Stimulated activated naive CD8-positive, alpha-beta T cell treated with anti-CD3 and anti-CD28 coated beads, Interleukin-15, Interleukin-2, amounts not matched to agents 100 U/mL and 50 U/mL, for 24 hours (primary cell): ENCODE data around the gene BBX.
A peak's percentile ranks its signal among the peaks of the same experiment; 100 is the strongest.

Experiments
- ATAC-seq: fragments of 150-1000 bp; cut with Tn5 transposase; one replicate; pipeline ENCODE4 v1.10.0; 2021
- DNase-seq: peaks from one replicate; pipeline ENCODE4 v3.0.0; 2021

BBX gene

DNA sequence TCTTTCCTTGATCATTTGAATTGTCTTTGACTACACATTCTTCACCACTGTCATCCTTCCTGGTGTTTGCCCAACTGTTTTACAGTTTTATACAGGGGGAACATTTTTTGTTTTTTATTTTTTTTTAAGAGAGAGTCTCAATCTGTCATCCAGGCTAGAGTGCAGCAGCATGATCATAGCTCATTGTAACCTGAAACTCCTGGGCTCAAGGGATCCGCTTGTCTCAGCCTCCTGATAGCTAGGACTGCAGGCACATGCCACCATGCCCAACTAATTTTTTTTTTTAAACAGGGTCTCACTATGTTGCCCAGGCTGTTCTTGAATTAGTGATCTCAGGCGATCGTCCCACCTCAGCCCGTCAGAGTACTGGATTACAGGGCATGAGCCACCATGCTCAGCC is 222.6 kb downstream of the BBX start:
- ATAC-seq, result no peak
- no peak for DNase-seq

DNA sequence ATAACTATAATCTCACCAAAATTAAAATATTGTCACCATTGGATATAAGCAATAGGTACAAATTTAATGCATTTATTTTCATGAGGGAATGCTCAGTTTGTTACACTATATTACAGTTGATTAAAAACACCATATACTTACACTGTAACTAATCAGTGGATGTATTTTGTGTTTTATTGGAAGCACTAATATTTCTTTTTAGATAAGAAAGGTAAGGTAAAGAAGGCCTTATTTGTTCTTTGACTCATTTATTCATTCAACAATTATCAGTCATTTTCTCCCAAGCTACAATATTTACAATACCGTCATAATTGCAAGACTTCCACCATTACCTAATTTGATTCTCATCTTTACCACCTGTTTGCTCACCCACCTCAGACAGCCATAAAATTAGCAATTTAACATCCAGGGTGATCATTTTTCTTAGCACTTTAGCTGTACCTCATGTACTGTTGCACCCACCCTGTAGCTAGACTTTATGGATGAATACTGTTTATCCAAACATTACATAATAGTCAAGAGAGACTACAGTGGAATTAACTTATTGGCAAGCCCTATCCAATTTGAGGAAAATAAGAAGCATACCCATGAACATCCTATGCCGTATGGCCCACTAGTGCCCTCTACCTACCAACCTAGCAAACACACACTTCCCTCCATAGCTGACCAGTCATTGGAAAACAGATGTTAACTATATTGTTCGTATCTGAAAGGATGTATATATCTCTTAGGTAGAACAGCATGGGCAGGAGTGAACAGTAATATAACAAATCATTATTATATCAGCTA is 229.6 kb downstream of the BBX start:
- ATAC-seq, result no peak
- no peak for DNase-seq

DNA sequence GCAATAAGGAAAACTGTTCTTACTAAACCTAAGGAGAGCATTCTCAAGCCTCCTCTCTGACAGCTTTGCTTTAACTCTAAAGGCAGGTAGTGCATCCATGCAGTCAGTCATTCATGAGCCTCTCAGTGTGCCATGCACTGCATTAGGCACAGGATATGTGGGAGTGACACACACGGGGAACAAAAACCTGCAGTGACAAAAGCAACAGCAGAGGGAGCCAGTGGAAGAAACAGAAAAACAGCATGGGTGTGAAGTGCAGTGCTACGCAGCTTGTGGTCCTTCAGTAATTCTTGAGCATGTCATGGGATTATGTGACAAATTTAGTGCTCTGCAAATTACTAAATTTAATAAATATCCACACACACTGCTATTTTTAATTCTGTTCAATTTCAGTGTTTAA is 230.7 kb downstream of the BBX start:
- no peak for ATAC-seq
- peak; percentile 8 for DNase-seq

DNA sequence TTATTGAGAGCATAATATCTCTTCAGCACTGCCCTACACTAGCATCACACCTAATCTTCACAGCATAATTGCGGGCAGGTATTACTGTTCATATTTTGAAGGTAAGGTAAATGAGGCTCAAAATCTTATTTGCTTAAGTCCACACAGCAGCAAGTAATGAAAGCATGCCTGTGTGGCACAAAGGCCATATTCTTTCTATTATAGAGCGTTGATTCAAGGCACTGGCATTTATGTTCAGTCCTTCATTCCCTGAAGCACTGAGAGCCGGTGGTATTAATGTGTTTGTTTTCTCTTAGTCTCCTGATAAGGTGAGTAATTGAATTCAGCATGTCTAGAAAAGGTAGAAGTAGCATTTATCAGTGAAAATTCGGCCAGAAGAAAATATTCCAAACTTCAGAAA is 231.2 kb downstream of the BBX start:
- DNase-seq (no peak), ATAC-seq (no peak)

DNA sequence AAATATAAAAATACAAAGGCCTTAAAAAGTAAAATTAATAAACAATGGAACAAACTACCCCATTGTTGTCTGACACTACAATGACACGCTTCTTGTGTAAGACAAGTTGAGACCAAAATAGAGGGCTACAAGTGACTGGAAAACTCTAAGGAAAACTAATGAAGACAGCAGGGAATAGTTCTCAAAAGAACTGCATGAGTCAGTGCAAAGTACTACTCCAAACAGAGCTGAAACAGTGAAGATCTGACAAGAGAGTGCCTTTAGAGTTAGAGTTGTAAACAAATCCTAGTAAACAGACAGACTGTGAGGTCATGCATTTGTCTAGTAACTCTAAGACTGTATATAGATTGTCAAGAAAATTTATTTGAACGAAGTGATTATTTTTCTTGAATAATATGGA is 233.9 kb downstream of the BBX start:
- ATAC-seq, result no peak
- DNase-seq, result no peak

DNA sequence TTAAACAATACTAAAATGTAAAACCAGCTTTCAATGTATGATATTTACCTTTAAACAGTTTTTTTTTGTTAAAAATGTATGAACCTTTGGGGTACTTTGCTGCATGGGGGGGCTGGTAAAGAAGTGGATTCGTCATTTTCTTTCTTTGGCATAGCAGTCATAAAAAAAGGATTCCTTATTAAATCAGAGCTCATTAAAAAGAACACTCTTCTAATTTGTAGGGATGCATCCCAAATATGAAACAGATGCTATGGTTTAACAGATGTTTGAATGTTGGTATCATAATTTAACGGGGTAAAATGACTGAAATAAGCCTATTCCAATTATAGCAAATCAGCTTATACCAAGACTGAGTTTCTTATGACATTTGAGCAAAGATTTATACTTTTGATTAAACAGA is 234.4 kb downstream of the BBX start:
- no peak for DNase-seq
- ATAC-seq, result no peak

DNA sequence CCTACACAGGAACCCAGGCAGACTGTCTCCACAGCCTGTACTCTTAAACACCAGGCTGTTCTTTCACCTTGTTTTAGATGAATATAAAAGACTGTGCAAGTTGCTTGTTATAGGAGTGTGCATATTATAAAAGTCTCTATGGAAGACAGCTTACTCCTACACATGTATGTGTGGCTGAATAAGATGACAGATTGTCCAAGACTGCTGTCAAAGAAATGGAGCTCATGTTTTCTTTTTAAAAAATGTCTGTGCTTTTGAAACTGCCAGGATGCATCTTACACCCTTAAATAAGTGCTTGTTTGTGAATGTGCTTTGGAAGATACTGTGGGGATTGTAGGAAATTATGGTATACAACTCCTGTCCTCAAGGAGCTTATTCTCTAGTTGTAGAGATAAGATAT is 237.4 kb downstream of the BBX start:
- DNase-seq (no peak), ATAC-seq (no peak)

DNA sequence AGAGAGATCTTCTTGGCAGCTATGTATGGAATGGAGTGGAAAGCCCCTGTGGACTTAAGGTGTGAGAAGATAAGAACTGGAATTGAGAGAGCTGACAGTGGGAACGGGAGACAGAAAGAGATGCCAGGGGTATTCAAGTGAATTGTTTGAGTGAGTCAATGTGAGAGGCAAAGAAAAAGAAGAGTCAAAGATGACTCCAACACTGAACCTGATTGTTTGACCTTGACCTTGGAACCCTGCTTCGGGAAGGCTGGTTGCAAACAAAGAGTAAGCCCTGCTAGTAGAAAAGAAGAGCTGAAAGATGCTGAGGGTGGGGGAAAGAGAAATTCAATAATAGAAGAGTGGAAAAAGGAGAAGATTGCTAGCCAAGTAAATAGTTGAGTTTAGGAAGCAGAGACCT is 238.6 kb downstream of the BBX start:
- ATAC-seq (no peak), DNase-seq (no peak)

DNA sequence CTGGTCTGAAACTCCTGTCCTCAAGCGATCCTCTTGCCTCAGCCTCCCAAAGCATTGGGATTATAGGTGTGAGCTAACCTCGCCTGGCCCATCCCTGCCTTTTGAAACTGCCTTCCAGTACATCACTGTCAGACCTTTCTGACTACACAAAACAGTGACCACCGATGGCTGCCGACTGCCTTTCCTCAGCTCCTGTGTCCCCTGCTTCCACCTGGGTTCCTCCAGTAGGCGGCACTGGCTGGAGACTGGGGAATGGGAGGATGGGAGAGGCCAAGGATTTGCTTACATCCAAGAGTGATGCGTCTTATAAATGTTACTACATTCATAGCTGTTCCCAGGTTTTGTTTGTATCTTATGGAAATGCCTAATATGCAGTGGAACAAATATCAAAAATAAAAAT is 242.8 kb downstream of the BBX start:
- no peak for DNase-seq
- no peak for ATAC-seq

DNA sequence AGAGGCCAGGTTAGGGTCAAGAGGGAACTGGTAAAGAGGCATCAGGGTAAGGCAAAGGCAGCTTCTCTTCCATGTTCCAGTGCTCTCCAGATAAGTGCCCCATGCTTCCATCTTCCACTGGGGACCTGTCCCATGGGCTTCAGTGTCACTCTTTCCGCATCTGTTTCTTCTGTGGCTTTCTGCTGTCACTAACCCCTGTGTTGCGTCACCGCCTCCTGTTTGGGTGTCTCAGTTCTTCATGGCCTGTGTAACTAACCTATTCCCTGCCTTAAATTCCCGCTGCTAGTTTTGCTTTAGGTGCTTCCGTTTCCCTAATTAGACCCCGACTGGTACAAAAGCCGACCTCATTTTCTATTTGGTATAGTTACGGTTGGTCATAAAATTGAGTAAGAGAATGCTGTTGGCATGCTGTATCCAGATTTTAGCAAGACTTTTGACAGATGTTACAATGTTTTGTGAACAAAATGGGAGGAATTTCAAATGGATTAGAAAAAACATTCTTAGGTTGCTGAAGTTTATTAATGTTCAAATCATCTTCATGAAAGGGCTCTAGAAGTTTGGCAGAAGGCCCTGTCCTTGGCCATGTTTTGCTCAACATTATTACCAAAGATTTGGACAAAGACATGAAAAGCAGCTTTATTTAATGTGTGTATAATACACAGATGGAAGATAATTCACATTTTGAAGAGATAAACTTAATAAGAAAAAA is 245.3 kb downstream of the BBX start:
- ATAC-seq, result no peak
- DNase-seq, result no peak

DNA sequence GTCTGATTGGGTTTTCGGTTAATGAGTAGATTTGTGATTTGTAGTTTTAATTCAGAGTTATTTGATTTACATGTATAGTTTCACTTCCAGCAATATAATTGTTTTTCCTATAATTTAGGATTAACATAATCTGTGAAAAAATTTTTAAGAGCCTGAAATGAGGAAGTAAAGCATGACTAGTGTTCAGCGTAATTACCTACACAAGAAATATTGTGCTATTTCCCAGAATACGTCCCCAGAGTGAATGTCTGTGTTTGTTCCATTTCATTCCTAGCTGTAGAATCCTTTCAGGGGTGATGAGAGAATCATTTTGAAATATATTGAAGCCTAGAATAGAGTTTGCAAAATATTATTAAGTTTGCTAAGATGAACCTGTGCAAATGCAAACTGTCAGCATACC is 247.1 kb downstream of the BBX start:
- no peak for ATAC-seq
- no peak for DNase-seq

DNA sequence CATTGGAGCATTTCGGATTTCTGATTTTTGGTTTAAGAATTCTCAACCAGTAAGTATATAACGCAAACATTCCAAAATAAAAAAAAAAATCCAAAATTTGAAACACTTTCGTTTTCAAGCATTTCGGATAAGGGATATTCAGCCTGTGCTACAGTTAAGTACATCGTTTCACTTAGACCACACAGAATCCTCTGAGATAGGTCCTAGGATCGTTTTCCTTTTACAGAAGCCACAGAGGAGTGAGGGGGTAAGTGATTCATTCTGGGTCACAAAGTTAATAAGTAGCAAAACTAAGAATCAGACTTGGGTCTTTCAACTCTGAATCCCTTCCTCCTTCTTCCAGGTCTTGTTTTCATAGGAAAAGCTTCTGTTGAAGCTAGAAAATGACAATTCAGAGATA is 249.3 kb downstream of the BBX start:
- ATAC-seq, result no peak
- no peak for DNase-seq

DNA sequence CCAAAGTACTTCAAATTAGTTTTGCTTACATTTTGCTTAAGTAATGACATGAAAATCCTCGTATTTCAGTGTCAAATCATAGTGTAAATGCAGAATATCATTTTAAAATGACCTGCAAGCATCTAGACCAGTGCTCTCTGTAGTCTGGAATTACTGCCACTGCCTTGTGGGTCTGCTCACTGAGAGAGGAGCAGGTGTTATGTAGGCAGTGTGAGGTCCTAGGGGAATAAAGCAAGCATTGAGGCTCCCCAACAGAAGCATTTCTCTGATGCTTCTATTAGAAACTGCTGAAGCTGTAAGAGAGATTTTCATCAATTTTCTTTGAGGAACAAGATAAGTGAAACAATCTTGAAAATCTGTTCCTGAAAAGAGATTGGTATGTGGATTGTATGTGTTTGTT is 253.2 kb downstream of the BBX start:
- no peak for DNase-seq
- ATAC-seq, result no peak

DNA sequence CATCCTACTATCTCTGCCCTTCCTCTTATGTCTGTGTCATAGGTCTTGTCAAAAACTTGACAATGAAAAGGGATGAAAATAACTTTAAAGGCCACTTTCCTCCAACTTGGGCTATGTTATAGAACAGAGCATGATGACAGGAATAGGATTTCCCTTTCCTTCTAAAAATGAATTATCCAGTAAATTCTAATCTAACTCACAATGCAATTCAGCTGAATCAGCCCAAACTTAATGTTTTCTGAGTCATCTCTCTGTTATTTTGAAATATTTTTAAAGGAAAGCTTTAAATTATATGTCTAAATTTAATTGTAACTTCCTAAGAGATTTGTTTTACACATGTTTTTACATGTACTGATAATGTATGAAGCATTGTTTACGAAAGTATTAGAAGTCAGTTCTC is 258.5 kb downstream of the BBX start:
- ATAC-seq (no peak), DNase-seq (no peak)

DNA sequence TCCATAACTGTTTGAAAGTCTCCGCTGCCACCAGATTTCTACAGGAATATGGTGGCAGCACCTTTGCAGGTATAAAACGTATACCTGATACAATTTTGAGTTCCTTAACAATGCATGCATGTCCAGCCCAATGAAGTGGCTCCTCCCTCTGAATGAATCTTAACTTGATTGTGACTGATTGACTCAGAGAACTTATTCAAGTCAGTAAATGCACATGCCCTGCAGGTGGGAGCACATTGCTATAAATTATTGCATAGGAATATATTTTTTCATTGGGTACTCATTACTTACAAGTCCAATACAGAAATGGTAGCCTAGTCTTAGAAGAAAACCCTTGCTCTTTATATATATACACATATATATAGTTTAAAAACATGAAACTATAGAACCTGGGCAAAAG is 259.3 kb downstream of the BBX start:
- ATAC-seq (no peak), DNase-seq (no peak)

DNA sequence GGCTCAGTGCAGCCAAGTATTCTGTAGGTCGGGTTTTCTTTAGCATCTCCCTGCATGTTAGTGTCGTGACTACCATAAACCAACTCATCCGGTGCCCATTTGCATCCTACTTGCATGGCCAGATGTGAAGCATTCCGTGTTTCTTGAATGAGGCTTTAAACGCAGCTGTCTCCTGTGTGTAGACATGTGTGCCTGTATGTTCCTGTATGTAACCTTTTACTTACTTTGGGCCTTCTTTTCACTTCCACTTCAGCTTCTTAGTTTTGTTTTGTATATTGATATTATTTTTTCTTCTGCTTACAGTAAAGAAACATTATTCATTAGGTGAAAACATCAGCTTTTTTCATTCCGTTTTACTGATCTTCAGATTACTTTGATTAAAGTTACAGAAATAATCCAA is 267.9 kb downstream of the BBX start:
- DNase-seq, result no peak
- no peak for ATAC-seq

DNA sequence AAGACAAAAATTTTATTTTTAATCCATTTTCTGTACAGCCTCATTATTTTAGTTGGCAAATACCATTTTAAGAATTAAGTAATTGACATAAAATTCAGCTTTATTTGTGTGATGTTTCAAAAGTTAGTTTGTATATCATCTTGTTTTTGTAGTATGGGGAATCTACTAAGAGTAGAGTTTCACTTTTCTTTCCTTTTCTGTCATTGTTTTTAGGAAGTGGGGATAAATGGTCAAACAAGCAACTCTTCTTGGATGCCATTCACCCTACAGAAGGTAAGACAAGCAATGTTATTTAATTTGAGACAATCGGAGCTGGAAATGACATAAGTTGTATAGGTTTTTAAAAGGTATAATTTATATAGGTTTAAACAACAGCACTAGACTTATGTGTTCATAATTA is 268.3 kb downstream of the BBX start:
- DNase-seq (no peak), ATAC-seq (no peak)

DNA sequence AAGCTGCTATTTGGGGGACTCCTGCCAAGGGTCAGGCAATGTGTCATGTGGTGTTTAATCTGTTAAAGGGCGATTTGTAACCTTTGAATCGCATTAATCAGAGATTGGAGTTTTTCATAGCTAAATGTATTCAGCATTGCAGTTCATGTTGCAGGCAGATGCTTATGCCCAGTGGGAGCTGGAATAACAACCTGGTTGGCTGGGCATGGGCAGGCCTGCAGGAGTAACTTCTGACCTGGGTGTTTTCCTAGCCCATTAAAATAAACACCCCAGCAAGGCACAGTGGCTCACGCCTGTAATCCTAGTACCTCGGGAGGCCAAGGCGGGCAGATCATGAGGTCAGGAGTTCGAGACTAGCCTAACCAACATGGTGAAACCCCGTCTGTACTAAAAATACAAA is 268.7 kb downstream of the BBX start:
- no peak for ATAC-seq
- DNase-seq, result no peak

DNA sequence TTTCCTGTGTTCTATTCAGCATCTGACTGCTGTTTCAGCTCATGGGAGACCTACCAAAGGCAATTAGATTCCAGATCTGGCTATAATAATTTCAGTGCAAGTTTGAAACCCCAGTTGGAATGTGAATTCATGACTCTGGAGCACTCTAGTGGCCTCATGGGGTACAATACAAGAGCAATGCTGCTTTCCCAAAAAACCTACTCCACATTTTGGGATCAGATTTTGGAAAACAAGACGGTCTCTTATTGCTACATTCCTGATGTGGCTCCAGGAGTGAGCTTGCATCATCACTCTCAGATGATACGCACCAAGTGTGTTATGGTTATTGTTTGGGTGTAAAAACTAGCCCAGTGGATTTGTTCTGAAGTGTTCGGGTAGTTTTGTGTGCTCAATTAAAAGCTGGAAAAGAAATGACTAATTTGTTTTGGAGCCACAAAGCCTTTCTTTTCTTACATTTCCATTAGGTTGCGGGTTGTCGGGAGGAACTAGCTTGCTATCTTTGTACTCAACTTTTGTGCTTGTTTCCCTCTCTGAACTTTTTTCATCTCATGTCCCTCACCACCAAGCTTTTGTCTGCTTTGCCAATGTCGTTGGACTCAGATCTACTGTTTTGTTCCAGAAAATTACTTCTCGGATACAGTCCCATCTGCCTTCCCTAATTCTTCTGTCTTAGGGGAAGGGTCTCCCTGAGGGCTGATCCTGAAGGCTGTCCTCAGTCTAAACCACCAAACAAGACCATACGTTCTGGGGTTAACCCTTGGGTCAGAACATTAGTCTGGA is 272.1 kb downstream of the BBX start:
- DNase-seq, result no peak
- no peak for ATAC-seq

DNA sequence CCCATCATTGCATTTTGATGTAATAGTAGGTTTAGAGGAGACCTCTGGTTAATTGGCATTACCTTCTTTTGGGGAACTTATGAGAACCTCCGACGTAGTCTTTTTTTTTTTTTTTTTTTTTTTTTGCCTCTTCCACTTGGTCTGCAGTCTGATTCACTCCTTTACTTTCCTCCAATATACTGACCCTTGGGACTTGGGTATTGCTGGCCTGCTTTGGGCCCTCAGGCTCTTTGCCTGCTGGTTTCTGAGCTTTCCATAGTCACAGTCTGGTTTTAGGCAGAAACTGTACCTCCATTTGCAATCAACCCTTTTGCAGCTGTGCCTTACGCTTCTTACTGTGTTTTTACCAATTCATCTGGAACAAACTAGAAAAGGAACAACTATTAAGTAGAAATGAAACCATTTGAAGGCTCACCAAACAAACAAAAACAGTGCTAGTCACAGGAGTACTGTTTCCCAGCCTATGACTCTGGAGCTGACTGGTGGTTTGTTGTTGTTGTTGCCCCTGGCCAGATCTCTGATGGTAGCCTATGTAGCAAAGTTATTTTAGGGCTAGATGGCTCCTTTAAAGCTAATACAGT is 272.8 kb downstream of the BBX start:
- no peak for DNase-seq

DNA sequence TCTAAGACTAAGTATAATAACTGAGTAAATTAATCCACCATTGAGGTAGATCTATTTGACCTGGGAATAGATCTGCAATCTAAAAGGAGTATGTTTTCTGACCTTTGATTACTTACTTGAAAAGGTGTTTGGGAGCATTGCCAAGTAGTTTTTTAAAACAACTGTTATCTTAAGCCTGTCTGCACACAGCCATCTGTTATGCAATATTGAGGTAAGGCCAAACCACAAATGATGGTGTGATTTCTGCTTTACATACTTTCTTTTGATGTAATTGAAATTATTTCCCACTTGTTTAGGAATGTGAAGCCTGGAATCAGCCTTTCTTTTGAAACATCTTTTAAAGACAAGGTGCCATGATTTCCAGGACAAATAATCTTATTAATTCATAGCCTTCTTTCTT is 274.0 kb downstream of the BBX start:
- ATAC-seq, result no peak
- DNase-seq, result no peak

More for the DNA sequence above, 272.8 kb downstream of the BBX start:
- ATAC-seq, result no peak

DNA sequence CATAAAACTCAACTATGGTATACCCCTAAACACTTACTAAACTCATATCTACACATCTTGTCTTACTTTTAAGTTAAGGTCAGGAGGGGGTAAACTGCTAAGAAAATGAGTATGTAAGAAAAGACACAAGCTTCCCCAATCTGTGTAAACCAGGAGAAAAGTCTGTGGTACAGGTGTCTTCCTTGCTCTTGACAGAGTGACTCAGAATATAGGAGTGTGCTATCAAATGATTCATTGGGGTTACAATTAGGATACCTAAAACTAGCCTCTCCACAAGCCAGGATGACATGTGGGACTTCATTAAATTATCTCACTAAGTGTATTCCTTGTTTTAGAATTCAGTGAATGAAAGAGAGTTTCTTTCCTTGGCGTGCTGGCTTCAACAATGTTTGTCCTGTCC is 274.8 kb downstream of the BBX start:
- DNase-seq (no peak), ATAC-seq (no peak)

DNA sequence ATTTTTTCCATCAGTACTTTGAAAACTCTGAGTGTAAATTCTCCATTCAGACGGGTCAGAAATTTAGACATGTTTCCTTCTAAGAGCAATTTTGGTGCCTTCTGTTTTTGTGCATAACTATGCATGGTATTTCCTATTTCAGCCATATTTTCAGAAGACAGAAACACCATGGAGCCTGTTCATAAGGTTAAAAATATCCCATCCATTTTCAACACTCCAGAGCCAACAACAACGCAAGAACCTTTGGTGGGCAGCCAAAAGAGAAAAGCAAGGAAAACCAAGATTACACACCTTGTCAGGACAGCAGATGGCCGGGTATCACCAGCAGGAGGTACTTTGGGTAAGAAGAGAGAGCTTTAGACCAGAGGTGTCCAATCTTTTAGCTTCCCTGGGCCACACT is 275.6 kb downstream of the BBX start:
- ATAC-seq (no peak), DNase-seq (no peak)
